ENCODE measurements around the gene RAD9B. TPM values are rescaled to one million over a fixed set of nuclear protein-coding genes. Genes with fewer than 3 reads are reported as not detected.

Gene RAD9B
- total and polyA plus RNA-seq, 2 of the 4 experiments (the other 2 are of a cell fraction), result 0.09 to 0.18 TPM

GRCh38 chr12:110543252-110543959 lies 41.3 kb downstream of the RAD9B start:
- dilution Hi-C loops (cut with HindIII; ENCODE audit: low sequenced_read_pairs, unreplicated experiment), result no loop called here
- TF ChIP-seq FOS (IDR thresholded peaks at IDR 0.05; ENCODE audit: low read depth, low read length), result no peak
- no peak for TF ChIP-seq POLR2A (IDR thresholded peaks at IDR 0.05; ENCODE audit: low read depth, low read length)
- TF ChIP-seq RFX5 (IDR thresholded peaks at IDR 0.05; ENCODE audit: low read depth, low read length), result no peak
- no peak for TF ChIP-seq RCOR1 (IDR thresholded peaks at IDR 0.05; ENCODE audit: insufficient replicate concordance, low read length)
- no peak for TF ChIP-seq RAD21 (IDR thresholded peaks at IDR 0.05; ENCODE audit: low read length)
- TF ChIP-seq NFE2L2 (IDR thresholded peaks at IDR 0.05; ENCODE audit: low read depth, low read length), result no peak
- TF ChIP-seq CEBPB (IDR thresholded peaks at IDR 0.05; ENCODE audit: low read depth, low read length), result no peak
- no peak for TF ChIP-seq CHD1 (IDR thresholded peaks at IDR 0.05; ENCODE audit: low read depth, low read length)
- TF ChIP-seq CTCF (conservative IDR thresholded peaks at IDR 0.05; ENCODE audit: low read depth, low read length), result no peak
- TF ChIP-seq ELK1 (IDR thresholded peaks at IDR 0.05; ENCODE audit: borderline replicate concordance, low read depth, low read length), result no peak
- TF ChIP-seq MAFK (IDR thresholded peaks at IDR 0.05; ENCODE audit: low read depth, low read length), result no peak
- no peak for TF ChIP-seq BHLHE40 (IDR thresholded peaks at IDR 0.05; ENCODE audit: low read depth, low read length)
- no peak overlapping the region for H3K4me3 ChIP-seq (ENCODE audit: insufficient read depth, low read depth, low read length)
- H3K36me3 ChIP-seq (ENCODE audit: control insufficient read depth, insufficient read depth, low read length), result peaks cover 6% of the 10 kb centered on the region
- no peak overlapping the region for H2BK15ac ChIP-seq (ENCODE audit: low read depth, low read length)
- no peak overlapping the region for H4K91ac ChIP-seq (ENCODE audit: insufficient read depth, low read depth, low read length)
- DNase-seq, result peak; percentile 80
- peaks cover 15% of the 10 kb centered on the region for H3K9me1 ChIP-seq (ENCODE audit: insufficient read depth, low read length)
- no peaks in the 10 kb centered on the region for H3K9me3 ChIP-seq (ENCODE audit: control insufficient read depth, insufficient read depth, low read length)
- H3K56ac ChIP-seq (ENCODE audit: extremely low read depth, insufficient read depth, low read length), result no peak overlapping the region
- POLR2A ChIA-PET (ENCODE audit: unreplicated experiment), result no interaction called here
- peak overlapping the region; percentile 7; the same call in 1 of the 2 replicates for H3K27ac ChIP-seq (ENCODE audit: insufficient read depth, low read length)
- in situ Hi-C loops (cut with MboI; ENCODE audit: low sequenced_read_pairs), result no loop called here
- peak overlapping the region; percentile 54; the same call in 1 of the 2 replicates for H3K23ac ChIP-seq (ENCODE audit: low read depth, low read length)
- H3K4me2 ChIP-seq (ENCODE audit: low read depth, low read length), result no peak overlapping the region; the same call in 1 of the 2 replicates
- H2AK9ac ChIP-seq (replicated peaks; ENCODE audit: low read depth, low read length, poor library complexity), result no peak overlapping the region
- no peak overlapping the region for H4K5ac ChIP-seq (ENCODE audit: low read depth, low read length)
- H2AK5ac ChIP-seq (ENCODE audit: low read depth, low read length), result peak overlapping the region; percentile 57; the same call in 1 of the 2 replicates
- H2BK5ac ChIP-seq (ENCODE audit: low read depth, low read length, poor library complexity, severe bottlenecking), result no peak overlapping the region
- no CpG with 5 or more reads among the region's 7 CpGs for WGBS, 2 experiments (ENCODE audit: extremely low coverage in 2 of 2, insufficient read length in 1 of 2)
- H2BK20ac ChIP-seq (ENCODE audit: low read depth, low read length), result no peak overlapping the region
- CTCF ChIA-PET, result interaction anchor here (0.6 kb wide), 1 partner anchor 32 kb away, joined by 3 read pairs; no protein-coding TSS in a partner anchor
- no peak overlapping the region; a peak in 1 of 4 replicates for H4K8ac ChIP-seq (ENCODE audit: low read depth in 2 of 2, low read length in 2 of 2)
- H3K9ac ChIP-seq (ENCODE audit: low read depth, low read length), result no peak overlapping the region
- H3K79me1 ChIP-seq (ENCODE audit: low read depth in 1 of 2, low read length in 2 of 2), result peaks cover 16 to 59% of the 10 kb centered on the region in 2 experiments
- no peak overlapping the region for H3K18ac ChIP-seq (ENCODE audit: low read depth, low read length)
- H3K14ac ChIP-seq (replicated peaks; ENCODE audit: low read depth, low read length), result no peak overlapping the region; the same call in 1 of the 2 replicates
- ATAC-seq (ENCODE audit: low read depth), result peak; percentile 45
- H3K4me1 ChIP-seq (ENCODE audit: control insufficient read depth, insufficient read depth, low read length), result peaks cover 14% of the 10 kb centered on the region
- BruUV-seq (replicated peaks), result no TSS peak
- no peaks in the 10 kb centered on the region for H3K27me3 ChIP-seq (ENCODE audit: control insufficient read depth, insufficient read depth, low read length)
- H4K20me1 ChIP-seq (ENCODE audit: insufficient read depth, low read length), result peaks cover 21% of the 10 kb centered on the region
- intact Hi-C loops (cut with micrococcal nuclease), result no loop called here
- H2AFZ ChIP-seq (replicated peaks; ENCODE audit: low read length, poor library complexity), result no peak overlapping the region
- peak overlapping the region; percentile 38 for H2BK120ac ChIP-seq (ENCODE audit: low read depth, low read length)
- H3K4ac ChIP-seq (ENCODE audit: low read depth, low read length), result peak overlapping the region; percentile 25

All from IMR-90 (cell line).